HG03558 (cell line): Measurements from ENCODE around the gene ARHGAP44.

Source experiments
- ATAC-seq: cut with Tn5 transposase; IDR thresholded peaks from one replicate; pipeline ENCODE4 v1.9.1; 2021; ENCODE audit warnings: moderate number of reproducible peaks; ENCODE audit not compliant: unreplicated experiment; ENCODE audit errors: extremely low read depth

ARHGAP44 gene

DNA sequence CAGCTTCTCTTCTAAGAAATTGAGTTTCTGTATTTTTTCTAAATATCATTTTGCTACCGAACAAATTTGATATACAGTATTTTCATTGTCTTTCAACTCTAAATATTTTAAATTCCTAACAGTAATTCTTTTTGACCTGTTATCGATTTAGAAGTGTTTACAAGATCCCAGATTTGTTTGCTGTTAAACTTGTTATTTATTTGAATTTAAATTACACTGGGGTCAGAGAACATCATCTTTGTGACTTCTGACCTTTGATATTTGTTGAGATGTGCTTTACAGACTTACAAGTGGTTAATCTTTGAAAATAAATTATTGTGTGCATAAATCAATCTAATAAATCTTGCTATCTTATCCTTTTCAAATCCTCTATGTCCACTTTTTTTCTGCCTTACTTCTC is 94.2 kb downstream of the ARHGAP44 start:
- no peak for ATAC-seq

DNA sequence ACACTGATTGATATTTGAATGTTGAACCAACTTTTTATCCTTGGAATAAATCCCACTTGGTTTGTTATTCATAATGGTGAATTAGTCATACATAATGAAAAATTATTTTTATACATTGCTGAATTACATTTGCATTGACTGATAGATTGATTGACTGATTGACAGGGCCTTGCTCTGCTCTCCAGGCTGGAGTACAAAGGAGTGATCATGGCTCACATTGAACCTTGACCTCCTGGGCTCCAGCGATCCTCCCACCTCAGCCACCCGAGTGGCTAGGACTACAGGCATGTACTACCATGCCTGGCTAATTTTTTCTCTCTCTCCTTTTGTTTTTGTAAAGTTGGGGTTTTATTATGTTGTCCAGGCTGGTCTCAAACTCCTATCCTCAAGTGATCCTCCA is 97.8 kb downstream of the ARHGAP44 start:
- ATAC-seq, result no peak

DNA sequence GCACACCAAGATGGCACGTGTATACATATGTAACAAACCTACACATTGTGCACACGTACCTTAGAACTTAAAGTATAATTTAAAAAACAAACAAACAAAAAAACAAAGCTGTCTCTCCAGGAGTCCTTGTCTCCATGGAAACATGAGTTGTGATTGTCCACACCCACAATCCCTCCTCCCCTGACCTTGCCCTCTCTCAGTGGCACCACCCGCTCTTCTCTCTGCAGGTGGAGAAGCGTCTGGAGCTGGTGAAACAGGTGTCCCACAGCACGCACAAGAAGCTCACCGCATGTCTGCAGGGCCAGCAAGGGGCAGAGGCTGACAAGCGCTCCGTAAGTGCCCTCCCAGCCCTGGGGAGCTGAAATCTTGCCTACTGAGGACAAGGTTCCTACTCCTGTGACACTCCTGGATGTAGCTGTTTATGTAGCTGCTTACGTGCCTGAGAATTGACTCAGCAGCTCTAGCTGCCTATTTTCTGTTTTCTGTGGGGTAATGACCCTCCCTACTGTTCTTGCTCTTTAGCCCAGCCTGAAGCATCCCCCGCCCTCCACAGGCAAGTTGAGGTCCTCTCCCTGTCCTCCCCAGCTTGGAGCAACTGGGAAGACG is 107.0 kb downstream of the ARHGAP44 start:
- no peak for ATAC-seq

DNA sequence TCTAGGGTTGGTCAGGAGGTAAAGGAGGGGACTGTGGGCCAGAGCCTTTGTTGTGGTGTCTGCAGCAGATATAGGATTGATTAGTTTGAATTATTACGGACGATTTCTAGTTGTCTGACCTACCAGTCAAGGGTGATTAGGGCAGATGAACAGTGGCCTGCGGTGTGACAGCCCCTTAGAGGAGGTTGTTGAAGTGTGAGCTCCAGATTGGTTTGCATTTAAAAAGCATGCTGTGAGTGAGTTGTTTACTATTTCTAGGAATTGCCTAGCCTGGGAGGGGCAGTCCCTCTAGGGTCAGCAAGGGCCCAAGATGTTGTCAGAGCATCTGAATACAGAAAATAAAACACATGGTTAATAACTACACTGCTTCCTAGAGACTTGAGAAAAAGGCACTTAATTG is 108.8 kb downstream of the ARHGAP44 start:
- no peak for ATAC-seq

DNA sequence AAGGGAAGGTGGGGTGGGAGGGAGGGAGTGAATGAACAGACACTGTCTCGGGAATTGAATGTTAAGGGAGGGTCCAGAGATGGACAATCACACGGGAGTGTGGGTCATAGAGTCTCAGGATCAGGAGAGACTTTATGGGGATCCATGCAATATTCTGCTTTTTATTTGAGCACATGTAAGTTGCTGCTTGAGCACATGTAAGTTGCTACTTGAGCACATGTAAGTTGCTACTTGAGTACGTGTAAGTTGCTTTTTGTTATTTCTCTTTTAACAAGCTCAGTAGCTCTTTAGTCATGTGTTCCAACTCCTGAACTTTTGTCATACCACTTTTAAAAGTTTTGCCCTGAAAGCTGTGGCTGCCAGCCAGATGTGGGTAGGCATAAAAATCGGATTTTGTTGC is 110.3 kb downstream of the ARHGAP44 start:
- no peak for ATAC-seq

DNA sequence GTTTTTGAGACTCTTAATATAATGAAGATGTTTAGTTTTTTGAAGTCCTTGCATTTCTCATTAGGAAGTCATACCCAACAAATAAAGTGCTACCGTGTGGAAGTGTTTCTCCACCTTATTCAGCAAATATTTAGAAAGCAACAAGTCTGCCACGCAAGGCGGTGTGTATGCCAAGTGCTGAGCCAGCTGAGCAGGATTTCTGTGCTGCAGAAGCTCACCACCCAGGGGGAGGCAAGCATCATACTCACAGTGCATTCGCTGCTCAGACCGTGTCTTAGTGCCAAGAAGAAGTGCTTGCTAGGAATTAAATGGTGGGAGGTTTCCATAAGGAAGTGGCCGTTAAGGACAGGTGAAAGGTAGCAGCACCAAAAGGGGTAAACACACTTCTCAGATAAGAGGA is 111.2 kb downstream of the ARHGAP44 start:
- ATAC-seq, result no peak

DNA sequence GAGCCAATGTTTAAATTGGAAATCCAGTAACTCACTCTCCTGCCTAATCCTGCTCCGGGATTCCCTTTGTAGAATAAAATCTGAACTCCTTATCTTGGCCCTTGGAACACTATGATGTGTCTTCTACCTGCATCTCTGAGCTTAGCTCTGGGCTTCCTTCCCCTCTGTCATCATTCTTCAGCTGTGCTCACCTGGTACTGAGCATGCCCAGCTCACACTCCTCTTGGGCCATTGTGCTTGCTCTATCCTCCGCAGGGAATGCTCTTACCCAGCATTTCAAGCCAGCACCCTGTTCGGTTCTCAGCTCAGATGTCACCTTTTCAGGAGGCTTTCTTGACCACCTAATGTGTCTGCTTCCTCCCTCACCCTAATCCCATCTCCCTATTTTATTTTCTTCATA is 112.7 kb downstream of the ARHGAP44 start:
- ATAC-seq, result no peak

DNA sequence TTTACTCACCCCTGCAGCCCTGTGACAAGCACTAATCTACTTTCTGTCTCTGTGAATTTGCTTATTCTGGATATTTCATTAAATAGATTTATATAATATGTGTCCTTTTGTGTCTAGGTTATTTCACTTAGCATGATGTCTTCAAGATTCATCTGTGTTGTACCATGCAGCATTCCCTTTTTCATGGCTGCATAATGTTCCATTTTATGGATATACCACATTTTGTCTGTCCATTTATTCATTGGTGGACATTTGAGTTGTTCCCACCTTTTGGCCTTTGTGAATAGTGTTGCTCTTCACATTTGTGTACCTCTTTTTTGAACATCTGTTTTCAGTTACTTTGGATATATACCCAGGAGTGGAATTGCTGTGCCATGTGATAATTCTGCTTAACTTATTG is 118.2 kb downstream of the ARHGAP44 start:
- no peak for ATAC-seq

DNA sequence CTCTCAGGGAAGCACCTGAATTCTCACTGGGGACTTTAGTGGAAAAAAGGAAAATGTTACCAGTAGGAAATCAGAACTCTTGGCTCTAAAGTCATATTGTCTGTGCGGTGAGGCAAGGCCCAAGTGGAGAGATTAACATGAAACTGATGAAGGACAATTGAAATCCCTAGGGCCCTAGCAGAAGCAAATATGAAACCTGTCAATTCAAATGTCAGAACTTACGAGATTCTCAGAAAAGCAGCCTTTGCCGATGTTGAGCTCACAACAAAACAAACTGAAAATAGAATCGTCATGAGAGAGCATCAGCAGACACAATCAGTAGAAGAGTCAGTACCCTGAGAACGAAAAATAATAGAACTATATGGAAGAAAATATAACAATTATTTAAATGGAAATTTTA is 119.7 kb downstream of the ARHGAP44 start:
- no peak for ATAC-seq

DNA sequence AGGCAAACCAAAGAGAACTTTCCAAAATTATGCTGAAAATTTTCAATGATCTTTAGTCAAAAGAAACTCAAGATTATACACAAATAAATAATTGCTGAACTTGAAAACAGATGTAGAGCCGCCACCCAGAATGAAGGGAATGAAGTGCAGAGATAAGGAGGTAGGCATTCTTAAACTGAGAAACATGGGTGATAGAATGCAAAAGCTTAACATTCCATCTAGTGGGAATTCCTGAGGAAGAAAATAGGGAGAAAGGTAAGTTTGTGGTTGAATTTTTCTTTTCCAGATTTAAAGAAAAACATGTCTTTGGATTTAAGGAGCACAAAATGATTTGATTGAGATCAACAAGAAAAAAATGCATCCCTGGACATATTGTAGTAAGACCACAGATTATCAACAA is 120.2 kb downstream of the ARHGAP44 start:
- no peak for ATAC-seq

DNA sequence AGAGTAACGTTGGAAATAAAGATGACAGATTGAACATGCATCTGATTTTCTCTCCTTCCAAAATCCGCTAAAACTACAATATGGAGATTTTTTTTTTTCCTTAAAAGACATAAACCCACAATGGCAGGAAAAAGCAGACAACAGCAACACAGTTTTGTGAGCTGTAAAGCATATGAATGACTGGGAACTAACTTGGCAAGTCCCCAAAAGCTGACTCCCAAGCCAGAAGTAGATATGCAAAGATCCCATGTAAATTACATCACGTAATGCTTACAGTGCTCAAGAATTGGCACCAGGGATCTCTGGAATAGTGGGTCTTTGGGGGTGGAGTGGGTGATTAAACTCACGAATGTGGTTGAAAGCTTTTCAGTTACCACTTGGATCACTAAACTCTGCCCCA is 121.9 kb downstream of the ARHGAP44 start:
- no peak for ATAC-seq

DNA sequence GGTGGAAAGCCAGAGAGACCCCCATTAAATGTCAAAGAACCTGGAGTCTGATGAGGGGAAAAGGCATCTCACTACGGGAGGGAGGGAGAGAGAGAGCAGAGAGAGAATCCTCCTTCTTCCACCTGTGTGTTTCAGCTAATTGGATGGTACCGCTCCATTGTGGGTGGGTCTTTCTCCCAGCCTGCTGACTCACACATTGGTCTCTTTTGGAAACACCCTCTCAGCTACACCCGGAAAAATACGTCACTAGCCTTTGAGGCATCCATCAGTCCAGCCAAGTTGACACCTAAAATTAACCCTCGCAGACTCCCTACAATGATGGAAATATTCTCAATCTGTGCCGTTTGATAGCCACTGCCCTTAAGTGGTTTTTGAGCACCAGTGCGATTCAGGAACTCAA is 128.1 kb downstream of the ARHGAP44 start:
- no peak for ATAC-seq

DNA sequence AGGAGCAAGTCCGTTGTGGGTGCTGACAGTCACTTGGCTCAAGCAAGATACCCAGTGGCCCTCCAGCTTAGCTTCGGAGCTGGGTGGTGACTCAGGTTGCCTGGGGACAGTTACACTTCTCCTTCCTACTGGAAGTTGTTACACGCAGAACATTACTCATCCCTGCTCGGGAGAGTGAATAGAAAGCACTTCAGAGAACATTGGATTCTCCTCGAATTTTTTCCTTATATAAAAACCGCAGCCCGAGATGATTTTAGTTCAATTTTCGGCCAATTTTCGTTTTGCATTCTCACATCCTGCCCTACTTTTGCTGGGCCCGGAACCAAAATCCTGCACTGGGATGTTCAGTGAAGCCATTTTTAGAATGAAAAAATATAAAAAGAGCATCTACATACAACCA is 128.8 kb downstream of the ARHGAP44 start:
- ATAC-seq, result no peak

DNA sequence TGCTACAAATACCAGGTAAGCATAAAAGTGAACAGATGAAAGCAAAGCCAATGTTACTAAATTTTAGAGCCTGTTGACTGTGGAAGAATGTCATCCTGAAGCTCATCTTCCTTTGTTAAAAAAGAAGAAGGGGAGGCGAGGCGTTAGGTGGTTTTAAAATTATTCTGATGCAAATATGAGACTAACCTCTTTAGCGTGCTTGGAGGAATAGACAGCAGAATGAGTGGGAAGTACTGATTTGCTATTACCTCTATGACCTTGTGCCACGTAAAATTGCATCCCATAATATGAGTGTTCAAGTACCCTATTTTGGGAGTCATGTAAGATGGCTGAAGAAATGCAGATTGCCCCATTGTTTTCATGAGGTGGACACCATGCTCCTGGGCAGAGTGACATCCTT is 132.8 kb downstream of the ARHGAP44 start:
- no peak for ATAC-seq

DNA sequence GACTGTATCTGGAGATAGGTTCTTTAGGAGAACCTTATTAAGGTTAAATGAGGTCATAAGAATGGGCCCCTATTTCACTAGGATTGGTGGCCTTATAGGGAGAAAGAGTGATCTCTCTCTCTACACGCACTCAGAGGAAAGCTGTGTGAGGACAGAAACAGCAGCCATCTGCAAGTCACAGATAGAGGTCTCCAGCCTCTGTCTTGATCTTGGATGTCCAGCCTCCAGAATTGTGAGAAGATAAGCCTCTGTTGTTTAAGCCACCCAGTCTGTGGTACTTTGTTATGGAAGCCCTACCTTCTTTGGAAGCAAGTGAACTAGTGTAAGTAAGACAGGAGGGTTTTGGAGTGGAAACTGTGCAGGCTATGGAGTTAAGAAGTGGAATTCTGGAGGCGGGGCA is 135.3 kb downstream of the ARHGAP44 start:
- no peak for ATAC-seq

DNA sequence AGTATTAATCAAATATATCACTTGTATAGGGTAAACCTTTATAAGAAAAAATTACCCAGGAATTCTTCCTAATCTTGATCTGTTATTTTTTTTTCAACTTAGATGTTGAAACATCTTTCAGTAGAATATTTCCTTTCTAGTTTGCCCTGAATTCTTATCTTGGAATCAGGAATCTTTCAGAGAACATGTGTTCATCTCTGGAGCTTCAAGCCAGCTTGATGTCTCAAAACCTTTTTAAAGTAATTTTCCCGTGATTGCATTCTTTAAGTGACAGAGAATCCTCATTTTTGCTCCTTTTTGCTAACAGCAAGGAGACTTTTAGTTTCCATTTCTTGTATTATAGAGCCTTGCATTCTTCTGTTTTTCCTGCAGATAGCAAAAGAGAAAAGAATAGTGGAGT is 137.7 kb downstream of the ARHGAP44 start:
- no peak for ATAC-seq

DNA sequence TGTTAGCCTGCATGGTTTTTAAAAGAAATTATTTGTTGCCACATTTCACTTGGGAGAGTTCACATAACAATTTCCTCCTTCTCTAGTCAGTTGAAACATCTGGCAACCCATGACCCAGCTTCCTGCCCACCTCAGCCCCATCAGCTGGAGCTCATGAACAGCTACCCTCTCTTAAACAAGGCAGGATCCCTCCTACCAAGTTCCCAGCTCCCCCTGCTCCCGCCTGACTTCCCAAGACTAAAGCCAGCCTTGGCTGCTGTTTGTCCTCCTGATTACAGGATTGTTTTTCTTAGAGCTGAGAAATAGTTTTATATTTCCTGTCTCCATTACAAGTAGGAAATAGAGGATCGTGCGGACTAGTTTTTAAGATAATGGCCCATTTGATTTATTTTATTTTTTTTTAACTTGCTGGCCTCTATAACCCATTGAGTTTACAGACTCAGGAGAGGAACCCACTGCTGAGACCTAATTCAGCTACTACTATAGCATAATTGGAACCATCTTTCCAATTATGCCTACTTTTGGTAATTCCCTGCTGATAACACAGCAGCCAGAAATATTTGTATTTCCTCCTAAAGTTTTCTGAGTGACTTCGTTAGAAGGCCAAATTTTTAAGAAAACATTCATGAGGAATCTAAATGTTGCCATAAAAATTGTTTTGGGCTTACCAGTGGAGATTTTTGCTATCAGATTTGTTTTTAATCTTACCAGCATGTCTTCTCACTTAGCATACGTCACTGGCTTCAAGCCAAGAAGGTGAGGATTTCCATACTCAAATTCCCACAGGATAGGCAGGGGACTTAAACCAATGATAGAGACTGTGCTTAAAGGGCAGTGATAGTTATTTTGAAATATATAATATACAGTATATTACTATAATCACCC is 138.5 kb downstream of the ARHGAP44 start:
- ATAC-seq, result no peak

DNA sequence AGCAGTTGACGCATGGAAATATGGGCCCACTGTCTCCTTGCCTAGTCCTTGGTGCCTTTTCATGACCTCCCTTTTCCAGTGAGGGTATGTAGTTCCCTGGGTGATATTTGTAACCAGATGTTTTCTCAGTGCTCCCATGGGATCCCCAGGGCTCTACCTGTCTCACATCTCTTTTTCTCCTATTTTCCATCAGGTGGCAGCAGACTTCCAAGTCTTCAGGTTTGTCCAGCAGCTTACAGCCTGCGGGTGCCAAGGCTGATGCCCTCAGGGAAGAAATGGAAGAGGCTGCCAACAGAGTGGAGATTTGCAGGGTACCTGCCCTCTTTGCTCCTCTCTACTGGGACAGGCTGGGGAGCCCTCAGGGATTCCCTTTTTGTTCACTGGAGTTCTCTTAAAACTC is 139.4 kb downstream of the ARHGAP44 start:
- no peak for ATAC-seq

DNA sequence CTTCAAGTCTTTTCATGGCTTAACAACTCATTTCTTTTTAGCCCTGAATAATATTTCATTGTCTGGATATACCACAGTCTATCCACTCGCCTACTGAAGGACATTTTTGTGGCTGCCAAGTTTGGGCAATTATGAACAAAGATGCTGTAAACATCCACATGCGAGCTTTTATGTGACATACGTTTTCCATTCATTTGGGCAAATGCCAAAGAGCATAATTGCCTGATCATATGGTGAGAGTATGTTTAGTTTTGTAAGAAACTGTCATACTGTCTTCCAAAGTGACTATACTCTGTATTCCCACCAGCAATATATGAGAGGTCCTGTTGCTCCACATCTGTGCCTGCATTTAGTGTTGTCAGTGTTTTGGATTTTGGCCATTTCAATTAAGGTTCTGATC is 147.2 kb downstream of the ARHGAP44 start:
- no peak for ATAC-seq

DNA sequence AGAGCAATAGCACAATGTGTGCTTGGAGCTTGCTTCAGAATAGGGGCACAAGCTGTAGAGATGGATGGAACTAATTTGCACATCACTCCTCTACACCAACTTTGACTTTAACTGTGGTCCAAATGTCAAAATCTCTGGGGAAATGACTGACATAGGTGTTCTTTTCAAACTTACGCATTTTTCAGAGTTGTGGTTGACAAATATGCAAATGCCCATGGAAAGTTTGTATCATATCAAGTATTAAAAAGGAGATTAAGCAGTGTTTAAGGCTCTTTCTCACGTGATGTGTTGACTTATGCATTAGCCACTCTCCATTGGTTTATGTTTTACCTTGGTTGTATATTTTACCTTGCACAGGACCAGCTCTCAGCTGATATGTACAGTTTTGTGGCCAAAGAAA is 151.4 kb downstream of the ARHGAP44 start:
- ATAC-seq, result no peak

DNA sequence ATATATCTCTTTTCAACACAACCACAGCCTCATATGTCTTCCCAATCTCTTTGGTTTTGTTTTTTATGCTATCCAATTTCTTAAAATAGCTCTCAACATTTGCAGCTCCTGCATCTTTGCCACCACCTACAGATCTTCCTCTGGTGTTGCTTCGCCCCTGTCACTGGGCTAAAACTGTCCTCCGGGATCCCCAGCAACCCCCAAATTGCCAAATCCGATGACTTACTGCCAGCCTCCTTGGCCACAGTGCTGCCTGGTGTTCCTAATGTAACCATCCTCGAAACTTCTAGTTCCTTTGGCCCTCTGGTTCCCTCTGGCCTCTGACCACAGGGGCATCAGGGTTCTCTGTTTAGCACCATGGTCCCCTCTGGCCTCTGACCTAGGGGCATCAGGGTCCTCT is 157.7 kb downstream of the ARHGAP44 start:
- no peak for ATAC-seq

DNA sequence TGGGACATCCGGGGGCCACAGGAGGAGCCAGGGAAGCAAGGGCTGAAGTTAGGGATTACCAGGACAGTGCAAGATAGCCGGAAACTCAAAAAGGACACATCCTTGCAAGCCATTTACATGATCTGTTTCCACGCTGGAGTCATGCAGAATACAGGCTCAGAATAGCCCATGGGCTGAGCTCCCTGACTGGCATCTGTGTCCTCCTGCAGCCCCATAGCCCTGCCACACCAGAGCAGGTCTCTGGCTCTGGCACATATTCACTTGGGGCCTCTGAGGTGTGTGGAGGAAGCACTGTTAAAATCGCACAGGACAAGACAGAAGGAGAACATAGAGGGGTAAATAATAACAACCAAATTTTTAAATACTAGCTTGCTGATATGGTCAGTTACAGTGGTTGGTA is 162.7 kb downstream of the ARHGAP44 start:
- ATAC-seq, result no peak
